Measurements from ENCODE around the gene MADCAM1. TPM values are rescaled to one million over a fixed set of nuclear protein-coding genes. Genes with fewer than 3 reads are reported as not detected.

MADCAM1 gene
- total RNA-seq, 2 experiments from 2014 or later, result 0.15 TPM; not detected in 1

Other genes starting within 250 kb of the MADCAM1 start
- under 1 TPM; 0.15 to 0.22 TPM for gene PLPP2, start 205.1 kb upstream of the MADCAM1 start, total RNA-seq
- gene MIER2, start 151.7 kb upstream of the MADCAM1 start, total RNA-seq, result 10 to 100 TPM; 20.7 to 22.0 TPM
- gene C2CD4C, start 87.3 kb upstream of the MADCAM1 start, total RNA-seq, result not detected
- gene SHC2, start 35.5 kb upstream of the MADCAM1 start, total RNA-seq, result not detected
- gene TPGS1, start 11.0 kb downstream of the MADCAM1 start, total RNA-seq, result 10 to 100 TPM; 21.6 to 27.1 TPM
- gene CDC34, start 35.3 kb downstream of the MADCAM1 start, total RNA-seq, result 10 to 100 TPM; 43.7 to 50.8 TPM
- 10 to 100 TPM; 44.5 to 47.4 TPM for gene GZMM, start 47.6 kb downstream of the MADCAM1 start, total RNA-seq
- 100 to 1,000 TPM; 233 TPM for gene BSG, start 76.1 kb downstream of the MADCAM1 start, total RNA-seq
- 1 to 10 TPM; 2.6 to 3.2 TPM for gene HCN2, start 93.4 kb downstream of the MADCAM1 start, total RNA-seq
- gene POLRMT, start 137.1 kb downstream of the MADCAM1 start, total RNA-seq, result 10 to 100 TPM; 42.1 to 52.3 TPM
- under 1 TPM in 1 of 2 experiments, not detected in 1; 0.12 TPM for gene FGF22, start 143.4 kb downstream of the MADCAM1 start, total RNA-seq
- gene RNF126, start 166.7 kb downstream of the MADCAM1 start, total RNA-seq, result 10 to 100 TPM; 71.5 to 80.3 TPM
- gene FSTL3, start 179.9 kb downstream of the MADCAM1 start, total RNA-seq, result 1 to 10 TPM; 1.6 to 2.1 TPM
- not detected for gene PRSS57, start 199.0 kb downstream of the MADCAM1 start, total RNA-seq
- not detected for gene PALM, start 212.4 kb downstream of the MADCAM1 start, total RNA-seq